NCI-H69 (cell line): ENCODE measurements around the gene ZNF215.
A peak's percentile ranks its signal among the peaks of the same experiment; 100 is the strongest.
"Not testable (repeated sequence)": the region's sequence is repeated elsewhere in the genome, so short reads cannot be mapped to it uniquely, and the experiment has no call there.

Experiments used
- DNase-seq: peaks from one replicate; lab custom pipeline; 2025; lab: John Stamatoyannopoulos, UW

ZNF215 gene

GRCh38 chr11:6926208-6927029, at the start of gene ZNF215:
ZNF215 (plus strand) TSS chr11:6926426; CDS start chr11:6932273, 5,847 bp downstream.
- peak; percentile 49 for DNase-seq

GRCh38 chr11:6876914-6877313, 49.3 kb upstream of the ZNF215 start:
- DNase-seq, result no peak

GRCh38 chr11:6882751-6883150, 43.5 kb upstream of the ZNF215 start:
- no peak for DNase-seq

- not testable (repeated sequence) for DNase-seq
Measured at GRCh38 chr11:6887711-6888110, 38.5 kb upstream of the ZNF215 start.

GRCh38 chr11:6888830-6889229, 37.4 kb upstream of the ZNF215 start:
- no peak for DNase-seq

- DNase-seq, result no peak
Measured at GRCh38 chr11:6889835-6890234, 36.4 kb upstream of the ZNF215 start.

GRCh38 chr11:6892400-6892799, 33.8 kb upstream of the ZNF215 start, which contains the start of gene OR2D2:
OR2D2 (minus strand) TSS chr11:6892500; CDS start chr11:6892500, 0 bp downstream.
- DNase-seq, result no peak

GRCh38 chr11:6894097-6894496, 32.1 kb upstream of the ZNF215 start:
- no peak for DNase-seq

GRCh38 chr11:6895010-6895409, 31.2 kb upstream of the ZNF215 start:
- no peak for DNase-seq

GRCh38 chr11:6898911-6899310, 27.3 kb upstream of the ZNF215 start:
- DNase-seq, result no peak

- no peak for DNase-seq
Measured at GRCh38 chr11:6900327-6900999, 25.8 kb upstream of the ZNF215 start.

GRCh38 chr11:6904804-6905203, 21.4 kb upstream of the ZNF215 start:
- not testable (repeated sequence) for DNase-seq

- no peak for DNase-seq
Measured at GRCh38 chr11:6911378-6911777, 14.8 kb upstream of the ZNF215 start.

GRCh38 chr11:6911948-6912347, 14.3 kb upstream of the ZNF215 start:
- DNase-seq, result no peak

- DNase-seq, result no peak
Measured at GRCh38 chr11:6919698-6920097, 6.5 kb upstream of the ZNF215 start.

GRCh38 chr11:6920702-6921101, 5.5 kb upstream of the ZNF215 start, which contains the start of gene OR2D3:
OR2D3 (plus strand) TSS chr11:6921002; CDS start chr11:6921002, 0 bp downstream.
- DNase-seq, result no peak

- no peak for DNase-seq
Measured at GRCh38 chr11:6925007-6925577, 1.1 kb upstream of the ZNF215 start.

GRCh38 chr11:6925636-6926207, 504 bp upstream of the ZNF215 start:
- no peak for DNase-seq

- peak; percentile 18 for DNase-seq
Measured at GRCh38 chr11:6927030-6927617, 898 bp downstream of the ZNF215 start.

GRCh38 chr11:6928916-6929315, 2.7 kb downstream of the ZNF215 start:
- DNase-seq, result no peak

- DNase-seq, result no peak
Measured at GRCh38 chr11:6931146-6931713, 5.0 kb downstream of the ZNF215 start.

- DNase-seq, result no peak
Measured at GRCh38 chr11:6932145-6932544, 5.9 kb downstream of the ZNF215 start.
